Neural crest cell (in vitro differentiated cells): ENCODE data around the gene MYO19. TPM values are rescaled to one million over a fixed set of nuclear protein-coding genes. Genes with fewer than 3 reads are reported as not detected.
"Not testable (repeated sequence)": the region's sequence is repeated elsewhere in the genome, so short reads cannot be mapped to it uniquely, and the experiment has no call there.

ENCODE experiments used
- DNase-seq: peaks from one replicate; pipeline ENCODE4 v3.0.0; 2021; ENCODE audit warnings: low read depth, mixed read lengths, low spot score
- H3K27ac Mint-ChIP-seq: one replicate; pipeline ENCODE4 v1.8.0; 2021; ENCODE audit warnings: mild to moderate bottlenecking, mixed read lengths; ENCODE audit not compliant: unreplicated experiment
- H3K27me3 Mint-ChIP-seq: 2 replicates; pipeline ENCODE4 v1.8.0; 2021; ENCODE audit warnings: low read depth, mild to moderate bottlenecking, mixed read lengths
- H3K36me3 Mint-ChIP-seq: 2 replicates; pipeline ENCODE4 v1.8.0; 2021; ENCODE audit warnings: low read depth, mild to moderate bottlenecking, mixed read lengths
- H3K4me1 Mint-ChIP-seq: 2 replicates; pipeline ENCODE4 v1.8.0; 2021; ENCODE audit warnings: mixed read lengths
- H3K4me3 Mint-ChIP-seq: one replicate; pipeline ENCODE4 v1.8.0; 2021; ENCODE audit warnings: mild to moderate bottlenecking, mixed read lengths
- H3K9me3 Mint-ChIP-seq: 2 replicates; pipeline ENCODE4 v1.8.0; 2021; ENCODE audit warnings: mixed read lengths
- total RNA-seq: library from RNA; stranded (reverse); gene quantifications from 2 replicates; pipeline ENCODE4 v1.2.1, GENCODE V29; 2021
- TF ChIP-seq, protein P1 (sequence below): fragments of 200-600 bp; sonication (generic); conservative IDR thresholded peaks from 2 replicates; pipeline ENCODE4 v1.5.0; 2021; ENCODE audit warnings: antibody characterized with exemption, mild to moderate bottlenecking

The MYO19 gene
- total RNA-seq, 1 donor from 2014 or later: 104 TPM

DNA sequence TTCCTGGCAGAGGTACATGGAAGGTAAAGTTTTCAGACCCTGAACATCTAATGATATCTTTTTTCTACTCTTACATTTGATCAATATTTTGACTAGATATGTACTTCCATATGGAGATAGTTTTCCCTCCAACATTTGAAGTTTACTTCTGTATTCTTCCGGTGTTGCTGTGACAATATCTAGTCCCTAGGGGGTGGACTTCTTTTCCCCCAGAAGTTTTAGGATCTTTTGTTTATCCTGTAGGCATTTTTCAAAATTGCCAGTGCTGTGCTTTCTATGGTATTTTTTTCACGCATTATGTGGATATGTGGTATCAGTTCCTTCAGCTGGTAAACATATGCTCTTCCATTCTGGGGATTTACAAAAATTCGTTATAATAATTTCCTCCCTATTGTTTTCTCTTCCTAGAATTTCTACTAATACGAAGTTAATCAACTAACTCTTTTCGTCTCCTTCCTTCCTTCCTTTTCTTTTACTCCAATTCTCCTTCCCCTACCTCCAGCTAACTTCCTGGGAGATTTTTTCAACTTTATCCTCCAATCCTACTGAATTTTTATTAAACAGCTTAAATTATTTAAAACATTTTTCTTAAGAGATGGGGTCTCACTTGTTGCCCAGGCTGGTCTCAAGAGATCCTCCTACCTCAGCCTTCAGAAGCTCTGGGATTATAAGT, 74.3 kb downstream of the MYO19 start:
- TF ChIP-seq, protein P1, sequence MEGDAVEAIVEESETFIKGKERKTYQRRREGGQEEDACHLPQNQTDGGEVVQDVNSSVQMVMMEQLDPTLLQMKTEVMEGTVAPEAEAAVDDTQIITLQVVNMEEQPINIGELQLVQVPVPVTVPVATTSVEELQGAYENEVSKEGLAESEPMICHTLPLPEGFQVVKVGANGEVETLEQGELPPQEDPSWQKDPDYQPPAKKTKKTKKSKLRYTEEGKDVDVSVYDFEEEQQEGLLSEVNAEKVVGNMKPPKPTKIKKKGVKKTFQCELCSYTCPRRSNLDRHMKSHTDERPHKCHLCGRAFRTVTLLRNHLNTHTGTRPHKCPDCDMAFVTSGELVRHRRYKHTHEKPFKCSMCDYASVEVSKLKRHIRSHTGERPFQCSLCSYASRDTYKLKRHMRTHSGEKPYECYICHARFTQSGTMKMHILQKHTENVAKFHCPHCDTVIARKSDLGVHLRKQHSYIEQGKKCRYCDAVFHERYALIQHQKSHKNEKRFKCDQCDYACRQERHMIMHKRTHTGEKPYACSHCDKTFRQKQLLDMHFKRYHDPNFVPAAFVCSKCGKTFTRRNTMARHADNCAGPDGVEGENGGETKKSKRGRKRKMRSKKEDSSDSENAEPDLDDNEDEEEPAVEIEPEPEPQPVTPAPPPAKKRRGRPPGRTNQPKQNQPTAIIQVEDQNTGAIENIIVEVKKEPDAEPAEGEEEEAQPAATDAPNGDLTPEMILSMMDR: no peak
- Mint-ChIP-seq H3K27me3 (peaks cover 51% of the 10 kb centered on the region), H3K36me3 (no peaks in the 10 kb centered on the region), H3K27ac (no peak overlapping the region), H3K4me3 (no peak overlapping the region), H3K9me3 (no peaks in the 10 kb centered on the region), H3K4me1 (no peaks in the 10 kb centered on the region)
- no peak for DNase-seq

DNA sequence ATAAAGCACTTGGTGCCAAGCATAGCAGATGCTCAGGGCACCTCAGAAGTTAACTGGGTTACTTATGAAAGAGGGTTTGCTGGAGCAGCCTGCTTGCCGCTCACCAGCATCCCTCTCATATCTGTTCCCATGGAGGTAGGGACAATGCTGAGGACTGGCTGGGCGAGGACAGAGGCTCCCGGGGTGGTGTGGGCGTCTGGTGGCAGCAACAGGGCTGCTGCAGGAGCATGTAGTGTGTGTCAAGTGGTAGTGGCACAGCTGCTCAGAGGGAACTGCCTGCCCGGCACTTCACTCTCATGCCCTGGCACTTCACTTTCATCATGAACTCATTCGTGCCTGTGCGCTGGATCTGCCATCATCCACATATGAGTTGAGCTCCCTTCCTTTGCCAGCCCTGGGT, 75.1 kb downstream of the MYO19 start:
- H3K27ac Mint-ChIP-seq: no peak overlapping the region
- no peaks in the 10 kb centered on the region for H3K4me1 Mint-ChIP-seq
- H3K27me3 Mint-ChIP-seq: peaks cover 45% of the 10 kb centered on the region
- H3K4me3 Mint-ChIP-seq: no peak overlapping the region
- no peaks in the 10 kb centered on the region for H3K9me3 Mint-ChIP-seq
- DNase-seq: no peak
- H3K36me3 Mint-ChIP-seq: no peaks in the 10 kb centered on the region
- TF ChIP-seq, protein P1: no peak

DNA sequence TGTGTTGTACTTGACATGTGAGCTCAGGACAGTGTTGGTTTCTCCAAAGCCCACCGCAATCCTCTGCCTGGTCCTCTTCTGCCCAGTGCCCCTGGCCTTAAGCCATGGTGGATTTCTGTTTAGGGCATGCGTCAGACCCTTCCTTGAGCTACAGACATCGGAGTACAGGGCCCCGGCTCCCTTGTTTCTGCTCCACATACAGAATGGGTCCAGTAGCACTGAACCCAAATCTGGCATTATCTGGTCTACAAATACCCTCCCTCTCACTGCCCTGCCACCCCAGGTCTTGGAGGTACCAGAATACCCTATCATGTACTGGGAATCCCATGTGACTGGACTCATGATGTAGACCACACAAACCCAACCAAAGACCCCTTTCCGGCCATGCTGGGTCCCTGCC, 75.6 kb downstream of the MYO19 start:
- no peak overlapping the region for H3K4me3 Mint-ChIP-seq
- no peaks in the 10 kb centered on the region for H3K9me3 Mint-ChIP-seq
- no peak overlapping the region for H3K27ac Mint-ChIP-seq
- H3K36me3 Mint-ChIP-seq: no peaks in the 10 kb centered on the region
- peaks cover 45% of the 10 kb centered on the region for H3K27me3 Mint-ChIP-seq
- DNase-seq: no peak
- TF ChIP-seq, protein P1: no peak
- H3K4me1 Mint-ChIP-seq: no peaks in the 10 kb centered on the region

DNA sequence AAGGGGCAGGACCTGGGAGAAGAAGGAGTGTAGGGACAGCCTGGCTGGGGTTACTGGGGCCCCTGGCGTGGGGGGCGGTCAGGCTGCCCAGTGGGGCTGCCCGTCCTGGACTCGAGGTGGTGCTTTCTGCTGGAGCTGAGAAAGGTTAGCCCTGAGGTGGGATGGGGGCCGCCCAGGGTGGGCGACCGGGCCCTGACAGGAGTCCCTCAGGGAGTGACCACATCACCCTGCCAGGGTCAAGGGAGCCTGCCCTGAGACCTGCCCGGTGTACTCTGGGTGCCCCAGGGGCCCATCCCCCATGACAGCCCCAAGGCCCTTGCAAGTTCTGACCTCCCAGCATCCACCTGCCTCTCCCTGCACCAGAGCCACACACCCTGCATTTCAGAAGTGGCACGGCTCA, 77.0 kb downstream of the MYO19 start:
- H3K4me3 Mint-ChIP-seq, H3K36me3 Mint-ChIP-seq, H3K9me3 Mint-ChIP-seq, DNase-seq, H3K4me1 Mint-ChIP-seq, H3K27ac Mint-ChIP-seq: not testable (repeated sequence)
- H3K27me3 Mint-ChIP-seq: peaks cover 33% of the 10 kb centered on the region

DNA sequence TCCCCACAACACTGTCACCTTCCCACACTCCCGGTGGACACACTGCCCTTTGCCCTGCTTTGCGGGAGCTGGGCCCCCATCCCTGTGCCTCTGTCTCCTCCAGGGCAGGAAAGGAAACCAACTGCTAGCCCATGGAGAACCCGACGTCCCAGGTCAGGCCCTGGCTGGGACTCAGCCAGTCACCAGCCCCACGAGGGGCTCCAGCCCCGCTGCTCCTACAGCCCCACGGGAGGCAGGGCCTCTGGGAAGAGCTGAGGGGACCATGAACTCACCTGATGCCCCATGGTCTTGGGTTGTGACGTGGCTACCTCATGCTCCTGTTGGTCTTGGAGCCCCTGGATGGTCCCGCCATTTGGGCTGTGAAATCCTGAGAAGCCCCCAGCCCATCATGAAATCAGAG, 81.8 kb downstream of the MYO19 start:
- not testable (repeated sequence) for DNase-seq, H3K27me3 Mint-ChIP-seq, H3K9me3 Mint-ChIP-seq, H3K27ac Mint-ChIP-seq, H3K36me3 Mint-ChIP-seq, H3K4me3 Mint-ChIP-seq, H3K4me1 Mint-ChIP-seq

DNA sequence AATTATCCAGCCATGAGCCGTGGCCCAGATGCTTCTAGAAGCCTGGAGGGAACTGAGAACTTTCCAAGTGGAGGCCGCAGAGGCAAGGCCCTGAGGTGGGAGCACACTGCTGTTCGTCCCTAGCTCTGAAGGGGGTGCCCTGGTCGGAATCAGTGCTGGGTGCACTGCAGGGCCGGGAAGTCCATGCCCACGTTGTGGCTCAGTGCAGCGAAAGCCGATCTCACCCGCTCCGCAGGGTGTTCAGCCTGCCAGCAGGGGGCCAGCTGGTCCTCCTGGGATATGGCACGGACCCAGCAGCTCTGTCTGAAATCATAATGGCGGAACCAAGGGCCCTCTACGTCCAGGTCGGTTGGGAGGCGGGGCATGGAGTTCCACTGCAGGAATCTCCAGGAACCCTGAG, 84.7 kb downstream of the MYO19 start:
- not testable (repeated sequence) for H3K27ac Mint-ChIP-seq, H3K4me3 Mint-ChIP-seq, H3K27me3 Mint-ChIP-seq, H3K4me1 Mint-ChIP-seq, H3K9me3 Mint-ChIP-seq, H3K36me3 Mint-ChIP-seq, DNase-seq

Other genes with a start within 250 kb of the MYO19 start
- gene TBC1D3G, start 211.0 kb downstream of the MYO19 start, total RNA-seq: not detected in 2 replicates
- gene TBC1D3H, start 146.4 kb downstream of the MYO19 start, total RNA-seq: not detected in 2 replicates
- gene ZNHIT3, start 48.2 kb downstream of the MYO19 start, total RNA-seq: 53.7 and 57.0 TPM in 2 replicates
- 20.8 and 20.9 TPM in 2 replicates for gene PIGW, start 119 bp upstream of the MYO19 start, total RNA-seq
- 71.8 and 72.3 TPM in 2 replicates for gene GGNBP2, start 10.1 kb upstream of the MYO19 start, total RNA-seq
- 12.3 and 14.7 TPM in 2 replicates for gene DHRS11, start 57.0 kb upstream of the MYO19 start, total RNA-seq
- 4.6 and 5.4 TPM in 2 replicates for gene MRM1, start 66.7 kb upstream of the MYO19 start, total RNA-seq